Stimulated activated naive CD8-positive, alpha-beta T cell treated with anti-CD3 and anti-CD28 coated beads, Interleukin-15, Interleukin-2, amounts not matched to agents 100 ng/mL and 50 ng/mL, for 24 hours (primary cell): ENCODE data around the gene KIRREL1.

Experiments used
- H3K27ac Mint-ChIP-seq: one replicate; pipeline ENCODE4 v1.8.0; 2021; ENCODE audit warnings: mild to moderate bottlenecking, mixed read lengths
- H3K27me3 Mint-ChIP-seq: one replicate; pipeline ENCODE4 v1.8.0; 2021; ENCODE audit warnings: mixed read lengths
- H3K36me3 Mint-ChIP-seq: one replicate; pipeline ENCODE4 v1.8.0; 2021; ENCODE audit warnings: low read depth, mixed read lengths
- H3K4me1 Mint-ChIP-seq: one replicate; pipeline ENCODE4 v1.8.0; 2021; ENCODE audit warnings: low read depth, mixed read lengths
- H3K4me3 Mint-ChIP-seq: one replicate; pipeline ENCODE4 v1.8.0; 2021; ENCODE audit warnings: mild to moderate bottlenecking, mixed read lengths
- H3K9me3 Mint-ChIP-seq: one replicate; pipeline ENCODE4 v1.8.0; 2021; ENCODE audit warnings: mixed read lengths

KIRREL1 gene

DNA sequence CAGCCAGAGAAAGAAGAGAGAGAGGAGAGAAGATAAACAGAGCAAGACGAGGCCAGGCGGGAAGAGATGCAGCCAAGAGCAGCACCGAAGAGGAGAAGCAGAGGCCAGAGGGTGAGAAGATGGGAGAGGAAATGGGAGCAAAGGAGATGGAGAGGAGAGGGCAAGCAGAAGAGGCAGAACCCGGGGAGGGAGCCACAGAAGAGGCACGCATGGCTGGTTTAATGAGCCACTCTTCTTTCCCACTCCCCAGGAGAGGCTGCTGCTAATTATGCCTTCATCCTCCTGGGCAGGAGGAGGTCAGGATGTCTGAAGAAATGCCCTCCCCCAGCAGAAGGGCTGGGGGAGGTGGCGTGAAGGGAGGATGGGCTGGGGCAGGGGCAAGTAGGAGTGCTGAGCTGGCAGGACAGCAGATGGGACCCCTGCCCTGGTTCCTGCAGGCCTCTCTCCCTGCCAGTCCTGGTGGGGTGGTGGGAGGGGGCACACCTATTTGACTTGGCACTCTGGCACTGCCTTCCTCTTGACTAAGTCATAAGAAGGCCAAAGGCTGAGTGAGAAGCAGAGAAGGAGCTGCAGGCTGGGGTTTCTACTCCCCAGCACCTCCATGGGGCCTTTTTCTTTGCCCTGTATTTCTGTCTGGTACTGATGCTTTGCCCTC, 32.3 kb downstream of the KIRREL1 start:
- no peak overlapping the region for H3K27ac Mint-ChIP-seq
- H3K4me1 Mint-ChIP-seq = no peaks in the 10 kb centered on the region

DNA sequence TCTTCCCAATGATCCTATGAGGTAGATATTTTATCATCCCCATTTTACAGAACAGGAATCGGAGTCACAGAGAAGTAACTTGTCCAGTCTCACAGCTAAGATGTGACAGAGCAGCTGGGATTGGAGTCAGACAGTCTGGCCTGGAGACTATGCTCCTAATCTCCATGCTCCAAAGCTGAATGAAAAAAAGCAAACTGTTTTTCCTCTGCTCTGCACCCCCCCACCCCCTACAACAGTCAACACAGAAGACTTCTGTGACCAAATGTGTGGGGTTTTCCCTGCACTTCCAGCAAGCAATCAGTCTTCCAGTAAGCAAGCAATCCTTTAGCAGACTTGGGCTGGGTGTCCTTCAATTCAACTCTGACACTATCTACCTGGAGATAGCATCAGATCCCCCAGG, 33.2 kb downstream of the KIRREL1 start:
- Mint-ChIP-seq H3K9me3 (no peaks in the 10 kb centered on the region), H3K27ac (no peak overlapping the region), H3K36me3 (no peaks in the 10 kb centered on the region), H3K27me3 (no peaks in the 10 kb centered on the region), H3K4me1 (no peaks in the 10 kb centered on the region), H3K4me3 (no peak overlapping the region)

More for the DNA sequence above, 32.3 kb downstream of the KIRREL1 start:
- H3K4me3 Mint-ChIP-seq = no peak overlapping the region
- no peaks in the 10 kb centered on the region for H3K9me3 Mint-ChIP-seq
- no peaks in the 10 kb centered on the region for H3K36me3 Mint-ChIP-seq
- H3K27me3 Mint-ChIP-seq = no peaks in the 10 kb centered on the region

DNA sequence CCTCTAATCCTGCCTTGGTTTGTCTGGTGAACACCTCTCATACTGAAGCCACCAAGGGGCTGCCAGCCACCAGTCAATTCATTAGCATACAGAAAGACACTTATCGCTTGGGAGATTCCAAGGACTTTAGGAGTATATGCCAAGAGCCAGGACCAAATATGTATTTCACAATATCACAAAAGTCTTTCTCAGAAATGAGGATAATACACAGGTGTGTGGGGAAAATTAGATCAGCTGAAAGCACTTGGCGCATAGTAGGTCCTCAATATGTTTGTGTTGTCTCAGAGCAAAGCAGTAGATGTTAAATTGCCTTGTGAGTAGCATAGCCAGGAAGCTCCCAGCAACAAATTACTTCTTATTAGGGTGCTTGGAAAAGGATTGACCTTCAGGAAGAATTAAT, 34.1 kb downstream of the KIRREL1 start:
- no peaks in the 10 kb centered on the region for H3K36me3 Mint-ChIP-seq
- H3K4me3 Mint-ChIP-seq = no peak overlapping the region

GRCh38 chr1:158028969-158029368, 35.5 kb downstream of the KIRREL1 start:
- H3K36me3 Mint-ChIP-seq = no peaks in the 10 kb centered on the region
- H3K4me3 Mint-ChIP-seq = no peak overlapping the region
- H3K27me3 Mint-ChIP-seq = no peaks in the 10 kb centered on the region
- H3K4me1 Mint-ChIP-seq = no peaks in the 10 kb centered on the region
- no peak overlapping the region for H3K27ac Mint-ChIP-seq
- no peaks in the 10 kb centered on the region for H3K9me3 Mint-ChIP-seq

More for the DNA sequence above, 34.1 kb downstream of the KIRREL1 start:
- H3K9me3 Mint-ChIP-seq = no peaks in the 10 kb centered on the region
- no peaks in the 10 kb centered on the region for H3K4me1 Mint-ChIP-seq
- H3K27ac Mint-ChIP-seq = no peak overlapping the region
- H3K27me3 Mint-ChIP-seq = no peaks in the 10 kb centered on the region

- no peaks in the 10 kb centered on the region for H3K4me1 Mint-ChIP-seq
- H3K27me3 Mint-ChIP-seq = peaks cover 4% of the 10 kb centered on the region
- no peaks in the 10 kb centered on the region for H3K36me3 Mint-ChIP-seq
- H3K27ac Mint-ChIP-seq = no peak overlapping the region
- H3K9me3 Mint-ChIP-seq = no peaks in the 10 kb centered on the region
- H3K4me3 Mint-ChIP-seq = no peak overlapping the region
Measured at GRCh38 chr1:158035014-158035413, 41.6 kb downstream of the KIRREL1 start.

DNA sequence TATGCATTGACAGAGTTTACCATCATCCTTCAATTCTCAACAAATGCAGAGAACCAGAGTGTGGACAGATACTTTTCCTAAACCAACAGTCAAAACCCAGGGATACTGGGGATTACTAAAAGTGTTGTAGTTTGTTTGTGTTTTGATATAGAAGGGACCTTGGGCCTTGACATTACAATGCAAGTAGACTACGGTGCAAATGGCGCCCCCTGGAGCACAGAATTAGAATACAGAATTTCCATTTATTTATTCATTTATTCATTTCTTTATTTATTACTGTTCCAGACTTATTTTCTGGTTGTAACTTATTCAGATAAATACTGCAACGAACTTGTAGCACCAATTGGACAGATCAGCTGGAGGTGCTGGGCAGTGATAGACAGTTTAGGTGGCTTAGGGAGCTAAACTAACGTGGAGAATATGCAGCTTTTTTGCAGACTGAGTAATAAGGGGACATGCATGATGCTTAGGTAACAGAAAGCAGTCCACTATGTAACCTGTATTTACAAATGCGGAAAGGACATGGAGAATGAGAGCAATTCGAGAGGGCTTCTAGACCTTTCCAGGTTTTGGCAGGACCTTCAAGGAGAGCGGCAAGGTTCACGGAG, 42.6 kb downstream of the KIRREL1 start:
- no peaks in the 10 kb centered on the region for H3K9me3 Mint-ChIP-seq
- H3K4me1 Mint-ChIP-seq = no peaks in the 10 kb centered on the region
- H3K4me3 Mint-ChIP-seq = no peak overlapping the region
- H3K36me3 Mint-ChIP-seq = no peaks in the 10 kb centered on the region
- H3K27ac Mint-ChIP-seq = no peak overlapping the region
- H3K27me3 Mint-ChIP-seq = peaks cover 4% of the 10 kb centered on the region

DNA sequence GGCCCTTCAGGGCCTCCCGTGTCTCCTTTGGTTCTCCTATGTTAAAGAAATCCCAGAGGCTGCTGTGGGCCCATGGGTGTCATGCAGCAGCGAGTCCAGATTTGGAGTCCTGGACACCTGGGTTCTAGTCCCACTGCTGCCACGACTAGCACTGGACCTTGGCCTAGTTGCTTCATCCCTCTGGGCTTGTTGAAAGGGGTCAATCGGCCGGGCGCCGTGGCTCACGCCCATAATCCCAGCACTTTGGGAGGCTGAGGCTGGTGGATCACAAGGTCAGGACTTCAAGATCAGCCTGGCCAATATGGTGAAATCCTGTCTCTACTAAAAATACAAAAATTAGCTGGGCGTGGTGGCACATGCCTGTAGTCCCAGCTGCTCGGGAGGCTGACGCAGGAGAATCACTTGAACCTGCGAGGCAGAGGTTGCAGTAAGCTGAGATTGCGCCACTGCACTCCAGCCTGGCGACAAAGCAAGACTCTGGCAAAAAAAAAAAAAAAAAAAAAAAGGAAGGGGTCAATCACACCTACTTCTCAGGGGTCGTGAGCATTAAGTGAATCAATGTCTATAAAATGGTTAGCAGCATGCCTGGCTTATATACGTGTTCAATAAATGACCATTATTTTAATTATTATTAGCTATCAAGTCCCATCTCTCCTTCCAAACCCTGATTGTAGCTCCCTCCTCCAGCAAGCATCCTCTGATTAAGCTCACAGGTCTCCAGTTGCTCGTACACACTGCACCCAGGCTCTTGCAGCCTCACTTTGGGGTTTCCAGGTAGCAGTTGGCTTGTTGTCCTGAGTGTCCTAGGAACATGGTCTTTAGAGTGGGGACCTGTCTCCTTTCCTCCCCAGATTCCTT, 43.8 kb downstream of the KIRREL1 start:
- H3K4me3 Mint-ChIP-seq = no peak overlapping the region
- H3K9me3 Mint-ChIP-seq = no peaks in the 10 kb centered on the region
- no peaks in the 10 kb centered on the region for H3K36me3 Mint-ChIP-seq
- no peaks in the 10 kb centered on the region for H3K4me1 Mint-ChIP-seq
- no peak overlapping the region for H3K27ac Mint-ChIP-seq
- peaks cover 4% of the 10 kb centered on the region for H3K27me3 Mint-ChIP-seq

DNA sequence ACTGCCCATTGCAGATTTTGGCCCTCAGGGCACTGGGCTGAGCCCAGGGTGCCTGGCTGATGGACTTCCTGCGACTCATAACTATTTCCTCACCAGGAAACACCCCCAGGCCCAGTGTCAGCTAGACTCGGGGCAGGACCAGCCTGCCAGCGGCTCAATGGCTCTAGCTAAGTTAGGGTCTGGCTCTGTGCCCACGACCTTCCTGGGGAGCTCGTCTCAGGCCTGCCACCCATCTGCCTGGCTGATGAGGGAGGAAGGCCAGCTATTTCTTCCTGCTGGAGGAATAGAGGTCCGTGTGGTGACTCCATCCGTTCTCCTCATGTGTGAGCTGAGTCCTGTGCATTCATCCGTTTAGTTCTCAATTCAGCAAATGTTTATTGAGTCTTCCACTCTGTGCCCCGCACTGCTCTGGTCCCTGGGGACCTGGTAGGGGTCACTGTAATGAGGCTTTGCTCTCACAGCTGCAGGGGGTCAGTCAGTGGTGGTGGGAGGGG, 44.5 kb downstream of the KIRREL1 start:
- Mint-ChIP-seq H3K36me3 (no peaks in the 10 kb centered on the region), H3K9me3 (no peaks in the 10 kb centered on the region), H3K4me3 (no peak overlapping the region), H3K27ac (no peak overlapping the region), H3K27me3 (peaks cover 4% of the 10 kb centered on the region), H3K4me1 (no peaks in the 10 kb centered on the region)

DNA sequence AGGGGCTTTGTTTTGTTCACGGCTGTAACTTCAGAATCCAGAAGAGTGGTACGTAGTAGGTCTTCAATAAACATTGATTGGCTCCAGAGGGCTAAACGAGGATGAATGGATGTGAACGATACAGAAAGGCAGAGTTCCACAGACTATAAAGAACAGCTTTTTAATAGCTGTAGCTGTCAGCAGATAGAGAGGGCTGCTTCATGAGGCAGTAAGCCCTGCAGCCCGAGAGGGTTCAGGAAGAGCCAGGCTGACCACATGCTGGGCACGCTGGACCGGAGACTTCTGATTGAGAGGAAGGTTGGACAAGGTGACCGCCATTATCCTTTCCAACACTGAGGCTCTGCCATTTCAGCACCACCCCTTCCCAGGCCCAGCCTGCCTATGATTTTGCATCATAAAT, 45.3 kb downstream of the KIRREL1 start:
- H3K9me3 Mint-ChIP-seq = no peaks in the 10 kb centered on the region
- no peak overlapping the region for H3K4me3 Mint-ChIP-seq
- no peak overlapping the region for H3K27ac Mint-ChIP-seq
- no peaks in the 10 kb centered on the region for H3K4me1 Mint-ChIP-seq
- peaks cover 4% of the 10 kb centered on the region for H3K27me3 Mint-ChIP-seq
- H3K36me3 Mint-ChIP-seq = no peaks in the 10 kb centered on the region

DNA sequence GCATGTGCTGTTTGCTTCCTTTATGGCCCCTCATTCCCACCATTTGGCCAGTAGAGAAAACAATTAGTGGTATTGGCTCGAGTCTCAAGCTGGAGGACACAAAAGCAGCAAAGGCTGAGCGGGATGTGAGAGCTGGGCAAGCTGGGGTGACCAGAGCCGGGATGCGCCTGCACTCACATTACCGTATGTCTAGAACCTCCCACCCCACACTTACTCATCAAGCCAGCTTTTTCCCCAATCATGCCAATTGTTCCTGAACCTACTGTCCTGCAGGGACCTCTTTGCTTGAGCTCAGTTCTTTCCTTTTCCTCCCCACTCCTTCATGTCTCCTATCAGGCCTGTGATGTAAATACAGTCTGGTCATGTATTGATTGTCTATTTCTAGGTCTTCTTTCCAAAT, 45.9 kb downstream of the KIRREL1 start:
- Mint-ChIP-seq H3K27me3 (peaks cover 4% of the 10 kb centered on the region), H3K4me1 (no peaks in the 10 kb centered on the region), H3K9me3 (no peaks in the 10 kb centered on the region), H3K36me3 (no peaks in the 10 kb centered on the region), H3K27ac (no peak overlapping the region), H3K4me3 (no peak overlapping the region)

GRCh38 chr1:158040323-158040722, 46.9 kb downstream of the KIRREL1 start:
- Mint-ChIP-seq H3K4me1 (no peaks in the 10 kb centered on the region), H3K36me3 (no peaks in the 10 kb centered on the region), H3K4me3 (no peak overlapping the region), H3K27ac (no peak overlapping the region), H3K9me3 (no peaks in the 10 kb centered on the region), H3K27me3 (peaks cover 7% of the 10 kb centered on the region)

DNA sequence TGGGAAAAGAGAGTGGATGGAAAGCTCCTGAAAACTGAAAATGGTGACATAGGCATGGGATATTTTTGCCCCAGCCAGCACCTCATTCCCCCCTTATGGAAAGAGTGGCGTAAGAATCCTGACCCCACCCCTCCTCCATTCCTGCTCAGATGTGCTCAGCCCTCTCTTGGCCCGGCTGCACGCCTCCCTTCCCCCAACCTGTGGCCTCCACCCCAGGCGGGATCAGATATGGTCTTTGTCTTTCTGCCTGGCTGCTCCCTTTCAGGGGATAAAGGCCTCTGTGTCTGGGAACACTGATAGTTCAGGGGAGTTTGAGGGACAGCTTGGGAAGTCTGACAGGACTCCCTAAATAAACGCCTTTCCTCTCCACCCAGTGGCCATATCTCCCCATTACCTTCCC, 49.8 kb downstream of the KIRREL1 start:
- peaks cover 7% of the 10 kb centered on the region for H3K27me3 Mint-ChIP-seq
- H3K36me3 Mint-ChIP-seq = no peaks in the 10 kb centered on the region
- H3K9me3 Mint-ChIP-seq = no peaks in the 10 kb centered on the region
- no peak overlapping the region for H3K4me3 Mint-ChIP-seq
- H3K27ac Mint-ChIP-seq = no peak overlapping the region
- no peaks in the 10 kb centered on the region for H3K4me1 Mint-ChIP-seq

DNA sequence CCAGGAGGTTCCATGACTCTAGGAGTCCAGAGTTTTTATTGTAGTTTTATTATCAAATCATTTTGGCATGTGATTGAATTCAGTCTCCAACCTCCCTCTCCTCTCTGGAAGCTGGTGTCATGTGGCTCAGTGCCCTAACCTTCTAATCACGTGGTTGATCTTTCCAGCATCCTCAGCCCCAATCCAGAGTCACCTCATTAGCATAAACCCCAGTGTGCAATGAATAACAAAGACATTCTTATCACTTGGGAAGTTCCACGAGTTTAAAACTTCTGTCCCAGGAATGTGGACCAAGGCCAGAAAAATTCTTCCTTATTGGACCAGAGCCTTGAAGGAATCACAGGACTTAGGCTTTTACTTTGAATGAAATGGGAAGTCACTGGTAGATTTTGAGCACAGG, 52.2 kb downstream of the KIRREL1 start:
- no peak overlapping the region for H3K4me3 Mint-ChIP-seq
- H3K27me3 Mint-ChIP-seq = peaks cover 3% of the 10 kb centered on the region
- H3K4me1 Mint-ChIP-seq = no peaks in the 10 kb centered on the region
- no peaks in the 10 kb centered on the region for H3K9me3 Mint-ChIP-seq
- H3K27ac Mint-ChIP-seq = no peak overlapping the region
- no peaks in the 10 kb centered on the region for H3K36me3 Mint-ChIP-seq

GRCh38 chr1:158046715-158047510, 53.5 kb downstream of the KIRREL1 start:
- Mint-ChIP-seq H3K27me3 (peaks cover 7% of the 10 kb centered on the region), H3K9me3 (no peaks in the 10 kb centered on the region), H3K36me3 (no peaks in the 10 kb centered on the region), H3K4me1 (no peaks in the 10 kb centered on the region), H3K4me3 (no peak overlapping the region), H3K27ac (no peak overlapping the region)
